ENCODE data around the gene LARP1. TPM values are rescaled to one million over a fixed set of nuclear protein-coding genes. Genes with fewer than 3 reads are reported as not detected.
A peak's percentile ranks its signal among the peaks of the same experiment; 100 is the strongest.

LARP1 gene
- total and polyA plus RNA-seq, 9 of the 15 experiments (the other 6 are each of a cell fraction or from before 2014, with no cell fraction given), result 22.6 to 300 (median 92.0) TPM

GRCh38 chr5:154841273-154841661, 86.1 kb downstream of the LARP1 start:
- TF ChIP-seq CBFA2T3 (IDR thresholded peaks at IDR 0.05), result no peak
- TF ChIP-seq ZNF316 (IDR thresholded peaks at IDR 0.05), result peak; percentile 64
- TF ChIP-seq C11orf30 (IDR thresholded peaks at IDR 0.05; ENCODE audit: low read depth), result peak; percentile 54; the same call in 1 of the 2 replicates
- TF ChIP-seq ZFX (CRISPR knock-in tag; IDR thresholded peaks at IDR 0.05), result peak; percentile 5; the same call in 1 of the 2 replicates
- TF ChIP-seq HDAC8 (tag; IDR thresholded peaks at IDR 0.05), result no peak
- CTCF ChIA-PET (ENCODE audit: low intra/inter-chr PET ratio), result no interaction called here
- POLR2A ChIA-PET, result interaction anchor here (0.6 to 2.0 kb wide), 11 partner anchors 8 to 411 kb away, joined by 3 to 20 read pairs (median 3); partner anchors contain the start of gene CNOT8
- no TSS peak for BruUV-seq (replicated peaks)
- in situ Hi-C loops (cut with MboI), result no loop called here
- peak overlapping the region; percentile 46 to 80; a peak in 3 of 4 replicates for H3K9ac ChIP-seq (ENCODE audit: insufficient read depth in 1 of 2, low read depth in 2 of 2, low read length in 2 of 2)
- FAIRE-seq (no peak), DNase-seq (ENCODE audit: extremely low read depth in 1 of 4, low spot score in 3 of 4) (no peak), ATAC-seq (peak; percentile 21; the same call in 1 of the 3 replicates)
- peaks cover 27 to 46% of the 10 kb centered on the region in 2 experiments for H3K4me1 ChIP-seq (replicated peaks in 1 of 2; ENCODE audit: control insufficient read depth in 2 of 2, insufficient read depth in 2 of 2, low read length in 2 of 2)
- H2AFZ ChIP-seq (ENCODE audit: low read depth, low read length), result peak overlapping the region; percentile 82
- 0 out of 3 replicates have a peak, but pooled peaks cover 2% of the 10 kb centered on the region for H3K36me3 ChIP-seq (ENCODE audit: control insufficient read depth, insufficient read depth, low read length)
- no peak overlapping the region for H3K4me3 ChIP-seq
- intact Hi-C loops (cut with micrococcal nuclease), result no loop called here
- peak overlapping the region; percentile 74 for H3K4me2 ChIP-seq (ENCODE audit: insufficient read depth, low read length)
- no peaks in the 10 kb centered on the region for H3K79me2 ChIP-seq (ENCODE audit: control insufficient read depth, insufficient read depth, low read length)
- no peaks in the 10 kb centered on the region for H4K20me1 ChIP-seq (replicated peaks; ENCODE audit: control insufficient read depth, insufficient read depth, low read length)
- no peaks in the 10 kb centered on the region for H3K9me3 ChIP-seq (replicated peaks; ENCODE audit: control insufficient read depth, insufficient read depth, low read depth, low read length)
- no peaks in the 10 kb centered on the region for H3K27me3 ChIP-seq (ENCODE audit: control insufficient read depth in 2 of 2, insufficient read depth in 2 of 2, low read length in 2 of 2)
- no peaks in the 10 kb centered on the region for H3K9me1 ChIP-seq (ENCODE audit: control insufficient read depth, insufficient read depth, low read length)
- H3K27ac ChIP-seq (ENCODE audit: extremely low read depth, low read depth, low read length), result peak overlapping the region; percentile 78

GRCh38 chr5:154842689-154843530, 87.7 kb downstream of the LARP1 start:
- no TSS peak for BruUV-seq (replicated peaks)
- no peak overlapping the region for H3K4me3 ChIP-seq
- no peak overlapping the region for H3K27ac ChIP-seq (ENCODE audit: extremely low read depth, low read depth, low read length)
- 0 out of 3 replicates have a peak, but pooled peaks cover 2% of the 10 kb centered on the region for H3K36me3 ChIP-seq (ENCODE audit: control insufficient read depth, insufficient read depth, low read length)
- FAIRE-seq (no peak), DNase-seq (ENCODE audit: extremely low read depth in 1 of 4, low spot score in 3 of 4) (no peak), ATAC-seq (no peak)
- H3K79me2 ChIP-seq (ENCODE audit: control insufficient read depth, insufficient read depth, low read length), result no peaks in the 10 kb centered on the region
- ChIA-PET CTCF (ENCODE audit: low intra/inter-chr PET ratio) (no interaction called here), POLR2A (interaction anchor here (0.8 to 1.4 kb wide), 4 partner anchors 8 to 26 kb away, joined by 4 to 9 read pairs (median 5); partner anchors contain the start of gene CNOT8)
- WGBS (ENCODE audit: insufficient coverage, low coverage, missing lambda C conversion rate), result 31% methylated on average over 4 of the region's 6 CpGs
- no peaks in the 10 kb centered on the region for H3K9me3 ChIP-seq (replicated peaks; ENCODE audit: control insufficient read depth, insufficient read depth, low read depth, low read length)
- in situ Hi-C loops (cut with MboI), result no loop called here
- peaks cover 27 to 42% of the 10 kb centered on the region in 2 experiments for H3K4me1 ChIP-seq (replicated peaks in 1 of 2; ENCODE audit: control insufficient read depth in 2 of 2, insufficient read depth in 2 of 2, low read length in 2 of 2)
- no peaks in the 10 kb centered on the region for H4K20me1 ChIP-seq (replicated peaks; ENCODE audit: control insufficient read depth, insufficient read depth, low read length)
- H2AFZ ChIP-seq (ENCODE audit: low read depth, low read length), result peak overlapping the region; percentile 60
- intact Hi-C loops (cut with micrococcal nuclease), result no loop called here
- no peaks in the 10 kb centered on the region for H3K27me3 ChIP-seq (ENCODE audit: control insufficient read depth in 2 of 2, insufficient read depth in 2 of 2, low read length in 2 of 2)
- H3K4me2 ChIP-seq (ENCODE audit: insufficient read depth, low read length), result peak overlapping the region; percentile 16; the same call in 1 of the 2 replicates
- no peak overlapping the region for H3K9ac ChIP-seq (ENCODE audit: insufficient read depth in 1 of 2, low read depth in 2 of 2, low read length in 2 of 2)
- no peaks in the 10 kb centered on the region for H3K9me1 ChIP-seq (ENCODE audit: control insufficient read depth, insufficient read depth, low read length)
- TF ChIP-seq CREBBP (IDR thresholded peaks at IDR 0.05; ENCODE audit: low read depth, low read length) (no peak), ZNF274 (IDR thresholded peaks at IDR 0.05; ENCODE audit: borderline replicate concordance, low read depth, low read length) (no peak), DPF2 (IDR thresholded peaks at IDR 0.05) (0 out of 2 replicates have a peak, but pooled peaks have one; percentile 16)
